Measurements from ENCODE around the gene ABCA5.

DNA sequence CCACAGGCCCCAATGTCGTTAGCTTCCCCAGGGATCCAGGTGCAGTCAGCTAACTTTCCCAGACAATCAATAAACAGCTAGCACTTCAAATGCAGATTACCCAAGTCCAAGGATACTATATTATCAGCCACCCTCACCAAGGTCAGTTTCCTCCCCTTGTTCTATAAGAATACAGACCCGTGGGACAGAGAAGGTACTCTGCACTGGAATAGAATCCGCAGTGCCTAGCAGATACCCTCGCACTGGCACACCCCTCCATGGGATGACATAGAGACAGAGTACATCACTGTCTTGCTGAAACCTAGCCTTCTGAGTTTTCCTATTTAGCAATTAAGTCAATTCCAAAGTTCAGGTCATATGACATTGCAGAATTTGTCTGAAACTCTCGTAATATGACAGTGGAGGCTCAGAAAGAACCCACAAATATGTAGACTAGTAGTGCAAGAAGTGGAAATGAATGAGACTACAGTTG lies 58.4 kb downstream of the ABCA5 start:
- TF ChIP-seq, protein P1, sequence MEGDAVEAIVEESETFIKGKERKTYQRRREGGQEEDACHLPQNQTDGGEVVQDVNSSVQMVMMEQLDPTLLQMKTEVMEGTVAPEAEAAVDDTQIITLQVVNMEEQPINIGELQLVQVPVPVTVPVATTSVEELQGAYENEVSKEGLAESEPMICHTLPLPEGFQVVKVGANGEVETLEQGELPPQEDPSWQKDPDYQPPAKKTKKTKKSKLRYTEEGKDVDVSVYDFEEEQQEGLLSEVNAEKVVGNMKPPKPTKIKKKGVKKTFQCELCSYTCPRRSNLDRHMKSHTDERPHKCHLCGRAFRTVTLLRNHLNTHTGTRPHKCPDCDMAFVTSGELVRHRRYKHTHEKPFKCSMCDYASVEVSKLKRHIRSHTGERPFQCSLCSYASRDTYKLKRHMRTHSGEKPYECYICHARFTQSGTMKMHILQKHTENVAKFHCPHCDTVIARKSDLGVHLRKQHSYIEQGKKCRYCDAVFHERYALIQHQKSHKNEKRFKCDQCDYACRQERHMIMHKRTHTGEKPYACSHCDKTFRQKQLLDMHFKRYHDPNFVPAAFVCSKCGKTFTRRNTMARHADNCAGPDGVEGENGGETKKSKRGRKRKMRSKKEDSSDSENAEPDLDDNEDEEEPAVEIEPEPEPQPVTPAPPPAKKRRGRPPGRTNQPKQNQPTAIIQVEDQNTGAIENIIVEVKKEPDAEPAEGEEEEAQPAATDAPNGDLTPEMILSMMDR (IDR thresholded peaks at IDR 0.05; ENCODE audit: low read depth, low read length): no peak
- no peak for TF ChIP-seq MAX (IDR thresholded peaks at IDR 0.05; ENCODE audit: low read depth, low read length)
- no peak for TF ChIP-seq POLR2A (IDR thresholded peaks at IDR 0.05; ENCODE audit: extremely low read depth, insufficient read length)
